Epidermal melanocyte (primary cell): ENCODE measurements around the gene RAD51B.
"Not testable (repeated sequence)": the region's sequence is repeated elsewhere in the genome, so short reads cannot be mapped to it uniquely, and the experiment has no call there.

Experiments used
- DNase-seq: peaks from one replicate; pipeline ENCODE4 v3.0.0; 2011; ENCODE audit warnings: low spot score; ENCODE audit not compliant: insufficient read length

RAD51B gene

GRCh38 chr14:68247676-68248268 is 428.2 kb downstream of the RAD51B start:
- DNase-seq = no peak

- peak; percentile 69 for DNase-seq
These were observed 429.1 kb downstream of the RAD51B start for GRCh38 chr14:68248481-68249255.

DNA sequence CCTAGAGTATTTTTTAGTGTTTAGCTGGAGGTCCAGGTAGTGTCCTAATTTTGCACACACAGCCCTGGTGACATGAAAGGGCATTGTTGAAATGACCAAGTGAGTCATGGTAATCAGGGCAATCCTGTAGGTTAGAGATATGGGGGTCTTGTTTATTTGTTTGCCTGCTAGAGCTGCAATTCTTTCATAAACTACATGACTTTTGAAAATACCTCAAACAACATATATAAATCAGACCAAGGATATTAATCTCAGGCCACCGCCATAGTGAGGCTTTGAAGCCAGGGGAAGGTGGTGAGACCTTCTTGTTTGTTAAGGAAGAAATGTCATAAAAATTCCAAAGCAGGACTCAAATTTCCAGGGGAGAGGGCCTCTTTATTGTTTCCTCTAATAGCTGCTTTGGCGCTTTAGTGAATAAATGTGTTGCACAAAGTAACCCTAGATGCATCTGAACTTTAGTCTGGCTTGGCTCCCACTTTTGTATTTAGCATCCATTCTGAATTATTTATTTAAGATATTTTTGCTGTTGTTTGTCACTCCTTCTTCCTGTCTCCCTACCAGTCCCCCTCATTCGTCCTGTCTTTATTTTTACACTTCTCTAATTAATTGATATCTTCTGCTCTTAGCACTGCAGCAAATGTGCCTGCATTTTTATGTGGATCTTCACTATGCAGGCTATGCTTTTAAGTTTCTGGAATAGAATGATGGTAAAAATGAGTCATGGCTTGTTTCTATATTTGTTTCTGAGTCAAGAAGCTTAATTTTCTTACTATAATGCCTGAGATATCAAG is 430.3 kb downstream of the RAD51B start:
- no peak for DNase-seq

DNA sequence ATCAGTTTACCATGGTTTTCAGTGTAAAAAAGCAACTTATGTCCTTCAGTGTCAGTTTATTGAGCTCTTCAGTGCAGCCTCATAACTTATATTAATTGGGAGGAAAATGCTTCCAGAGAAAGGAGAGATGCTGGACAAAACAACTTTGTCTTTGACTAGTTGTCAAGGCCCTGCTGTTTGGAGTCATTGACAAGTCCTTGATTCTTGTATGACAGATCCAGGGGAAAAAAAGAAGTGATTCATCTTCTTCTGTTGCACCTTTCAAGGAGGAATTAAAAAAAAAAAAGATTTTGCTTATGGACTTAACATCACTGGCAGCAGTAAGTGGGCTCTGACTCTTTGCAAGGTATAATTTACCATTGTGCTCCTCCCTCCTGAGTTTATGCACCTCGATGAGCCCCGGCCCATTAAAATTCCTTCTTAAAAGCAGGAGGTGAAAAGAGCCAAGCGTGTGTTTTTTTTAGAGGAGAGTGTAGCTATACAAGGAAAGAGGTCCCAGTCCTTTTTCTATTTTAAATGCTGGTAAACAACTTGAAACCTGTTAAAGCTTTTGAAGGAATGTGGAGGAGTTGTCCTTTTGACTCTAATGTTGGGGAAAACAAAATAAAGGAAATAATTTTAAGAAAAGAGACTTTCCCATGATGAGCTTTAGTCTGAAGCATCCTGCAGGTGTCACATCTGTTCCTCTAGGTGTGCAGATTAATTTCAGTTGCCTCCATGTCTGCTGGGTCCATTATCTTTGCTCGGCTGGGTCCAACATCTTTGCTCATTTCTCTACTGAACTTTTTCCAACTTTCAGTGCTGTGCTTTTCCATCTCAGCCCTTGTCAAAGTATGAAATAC is 431.6 kb downstream of the RAD51B start:
- no peak for DNase-seq

DNA sequence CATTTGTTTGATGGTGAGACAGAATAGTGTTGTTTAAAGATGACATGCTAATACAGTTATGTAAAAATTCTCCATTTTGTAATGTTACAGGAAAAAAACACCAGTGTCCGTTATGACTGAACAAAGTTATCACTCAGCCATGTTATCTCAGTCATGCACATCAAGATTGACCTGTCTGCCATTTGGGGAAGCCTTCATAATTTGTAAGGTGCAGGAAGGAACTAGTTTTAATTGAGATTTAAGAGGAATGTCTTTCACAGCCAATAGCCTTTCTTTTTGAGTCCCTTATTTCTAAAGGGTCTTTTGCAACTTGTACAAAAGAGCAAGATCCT is 432.2 kb downstream of the RAD51B start:
- DNase-seq = no peak

DNA sequence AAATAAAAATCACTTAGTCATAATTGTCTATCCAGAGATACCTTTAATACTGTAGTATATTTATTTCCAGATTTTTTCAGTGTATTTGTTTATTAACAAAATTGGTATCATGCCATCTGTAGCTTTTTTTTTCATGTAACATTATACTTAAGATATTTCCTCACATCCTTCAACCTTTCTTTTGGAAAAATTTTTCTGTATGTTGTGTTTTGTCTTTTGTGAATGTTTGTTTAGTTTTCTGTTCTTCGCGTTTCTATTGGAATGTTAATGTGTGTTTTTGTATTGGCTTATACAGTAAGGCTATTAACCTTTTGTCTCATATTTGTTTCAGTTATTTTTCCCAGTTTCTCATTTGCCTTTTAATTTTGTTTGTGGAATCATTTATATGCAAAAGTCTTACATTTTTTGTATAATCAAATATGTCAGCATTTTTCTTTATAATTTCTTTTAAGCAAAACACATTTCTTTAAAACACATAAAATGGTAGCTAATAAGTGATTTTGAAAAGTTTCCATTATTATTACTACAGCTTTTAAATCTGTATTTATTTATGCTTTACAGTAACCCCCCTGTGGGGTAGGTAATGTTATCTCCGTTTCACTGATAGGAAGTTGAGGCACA is 433.7 kb downstream of the RAD51B start:
- DNase-seq = no peak

- DNase-seq = no peak
These were observed 434.4 kb downstream of the RAD51B start for GRCh38 chr14:68253878-68254528.

GRCh38 chr14:68254669-68255527 is 435.3 kb downstream of the RAD51B start:
- DNase-seq = no peak

- no peak for DNase-seq
These were observed 436.2 kb downstream of the RAD51B start for GRCh38 chr14:68255693-68256178.

DNA sequence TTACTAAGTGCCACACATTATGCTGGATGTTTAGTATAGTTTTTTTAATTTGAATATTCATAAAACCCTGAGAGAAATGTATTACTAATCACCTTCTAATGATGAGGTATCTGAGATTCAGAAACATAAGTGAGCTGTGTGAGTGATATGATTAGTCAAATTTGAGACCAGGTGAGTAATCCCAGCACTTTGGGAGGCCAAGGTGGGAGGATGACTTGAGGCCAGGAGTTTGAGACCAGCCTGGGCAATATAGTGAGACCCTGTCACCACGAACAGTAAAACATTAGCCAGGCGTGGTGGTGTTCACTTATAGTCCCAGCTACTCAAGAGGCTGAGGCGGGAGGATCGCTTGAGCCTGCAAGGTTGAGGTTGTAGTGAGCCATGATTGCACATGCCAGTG is 438.4 kb downstream of the RAD51B start:
- no peak for DNase-seq

DNA sequence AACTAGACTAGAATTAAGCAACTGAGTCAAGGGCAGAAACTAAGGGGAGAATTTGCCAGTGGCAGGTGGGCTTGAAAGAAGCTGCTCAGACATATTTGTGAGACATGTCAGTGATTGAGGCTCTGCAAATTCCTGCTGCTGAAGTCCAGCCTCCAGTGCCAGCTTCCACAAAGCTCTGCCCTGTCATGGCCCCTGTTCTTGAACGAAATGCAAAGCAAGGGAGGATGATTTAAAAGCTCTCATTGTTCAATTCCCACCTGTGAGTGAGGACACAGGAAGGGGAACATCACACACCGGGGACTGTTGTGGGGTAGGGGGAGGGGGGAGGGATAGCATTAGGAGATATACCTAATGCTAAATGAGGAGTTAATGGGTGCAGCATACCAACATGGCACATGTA is 439.4 kb downstream of the RAD51B start:
- DNase-seq = not testable (repeated sequence)

- no peak for DNase-seq
These were observed 440.5 kb downstream of the RAD51B start for GRCh38 chr14:68260121-68260520.

GRCh38 chr14:68261092-68261842 is 441.7 kb downstream of the RAD51B start:
- no peak for DNase-seq

DNA sequence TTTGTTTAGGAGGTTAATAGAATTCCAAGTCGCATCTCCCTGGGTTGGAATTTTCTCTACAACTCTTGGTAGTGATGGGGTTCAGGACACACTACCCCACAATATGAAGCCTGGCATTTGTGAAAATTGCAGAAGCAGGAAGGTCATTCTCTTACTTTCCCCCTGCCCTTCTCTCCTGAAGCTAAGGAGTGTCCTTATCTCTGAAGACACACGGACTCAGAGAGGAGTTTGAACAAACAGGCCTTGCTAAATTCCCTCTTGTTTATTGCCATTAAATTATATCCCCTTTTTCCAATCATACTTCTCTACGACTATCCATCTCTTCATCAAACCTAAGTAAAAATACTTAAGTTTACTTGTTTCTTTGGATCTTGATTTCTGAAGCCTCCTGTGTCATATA is 443.0 kb downstream of the RAD51B start:
- DNase-seq = no peak

- no peak for DNase-seq
These were observed 444.1 kb downstream of the RAD51B start for GRCh38 chr14:68263563-68264259.

- no peak for DNase-seq
These were observed 444.6 kb downstream of the RAD51B start for GRCh38 chr14:68264260-68264569.

GRCh38 chr14:68266998-68267397 is 447.4 kb downstream of the RAD51B start:
- DNase-seq = no peak

- no peak for DNase-seq
These were observed 448.6 kb downstream of the RAD51B start for GRCh38 chr14:68268197-68268596.
